Heart right ventricle (tissue), 16 donors: ENCODE results near the gene CRELD2. TPM values are rescaled to one million over a fixed set of nuclear protein-coding genes. Genes with fewer than 3 reads are reported as not detected.

Experiments
- ATAC-seq, 8 donors: fragments of 200-7000 bp; cut with Tn5 transposase; one replicate each; pipeline ENCODE4 v1.9.1; 2020; ENCODE audit warnings: mild to moderate bottlenecking in 8 of 8, moderate library complexity in 8 of 8, moderate number of reproducible peaks in 1 of 8
- DNase-seq, 2 donors: peaks; one replicate each; pipeline ENCODE4 v3.0.0-alpha.2; 2020
- H3K27ac ChIP-seq, 10 donors: fragments of 200-600 bp; sonication (generic) in 2 of 10; one replicate each; pipeline versions ENCODE4 v1.5.0 to v1.8.0; 2020 to 2022; ENCODE audit warnings: mild to moderate bottlenecking in 3 of 10
- H3K27me3 ChIP-seq, 7 donors: fragments of 200-600 bp; one replicate each; pipeline ENCODE4 v1.8.0; 2021 to 2022; ENCODE audit warnings: mild to moderate bottlenecking in 2 of 7
- H3K36me3 ChIP-seq, 9 donors: fragments of 200-600 bp; sonication (generic) in 1 of 9; one replicate each; pipeline versions ENCODE4 v1.5.0 to v1.8.0; 2020 to 2022; ENCODE audit warnings: mild to moderate bottlenecking in 2 of 9
- H3K4me1 ChIP-seq, 9 donors: fragments of 200-600 bp; sonication (generic) in 1 of 9; one replicate each; pipeline versions ENCODE4 v1.5.0 to v1.8.0; 2020 to 2022; ENCODE audit warnings: mild to moderate bottlenecking in 4 of 9
- H3K4me3 ChIP-seq, 10 donors: fragments of 200-600 bp; sonication (generic) in 2 of 10; one replicate each; pipeline versions ENCODE4 v1.5.0 to v1.8.0; 2020 to 2022; ENCODE audit warnings: mild to moderate bottlenecking in 7 of 10, moderate library complexity in 2 of 10
- H3K9me3 ChIP-seq, 11 donors: fragments of 200-600 bp in 10 of 11; sonication (generic) in 2 of 11; one replicate each; pipeline versions ENCODE4 v1.5.0 to v1.8.0; 2013 to 2022; ENCODE audit warnings: mild to moderate bottlenecking in 2 of 11, control low read depth in 1 of 11, moderate library complexity in 1 of 11
- WGBS, 2 donors: extraction: QIAGEN DNeasy Blood & Tissue Kit; methylation state at CpG; one replicate each; pipeline ENCODE4 v1.1.7; 2013; ENCODE audit warnings: inconsistent platforms in 1 of 2; 5-methylcytosine and 5-hydroxymethylcytosine counted together
- intact Hi-C, 10 donors: fragments of 100-400 bp; cut with DNase I; formaldehyde crosslinking; loops; one replicate each; pipeline versions ENCODE4 v1.11.1 to v1.14.2; 2022
- polyA plus RNA-seq, 2 donors: library from polyadenylated mRNA; stranded (reverse); fragments of 200-250 nt; gene quantifications; one replicate each; pipeline ENCODE4 v1.2.3, GENCODE V29; 2013
- total RNA-seq, 10 donors: library from RNA; stranded (reverse); fragmentation: NEBNext Ultra II Directional in 3 of 10; extraction: Animal tissue kit (Norgen Biotek cat#: 25700) in 3 of 10; gene quantifications; one replicate each; pipeline versions ENCODE4 v1.2.1 to v1.2.4, GENCODE V29; 2021 to 2023
- TF ChIP-seq, protein P1 (sequence below), 9 donors: fragments of 200-600 bp; sonication (generic) in 2 of 9; IDR thresholded peaks; one replicate each; pipeline versions ENCODE4 v1.5.0 to v1.8.0; 2021 to 2022; ENCODE audit warnings: antibody characterized with exemption in 9 of 9, mild to moderate bottlenecking in 5 of 9, moderate library complexity in 1 of 9
- donor health status: Arrhythmogenic right ventricular cardiomyopathy.
- donor health status: ischemic (EF 13 %, LVEDD 7.1; RV severe dilation, severe dysfunction).
- donor health status: healthy with polysubstance abuse.
- donor health status: DM: no; HTN: yes; CAD: no.
- donor health status: DM: no; HTN: no; CAD: no.
- donor health status: ischemic (EF 25% LVEDD 6.9; RV normal size, moderate dysfunction).
- donor health status: ischemic (EF 25% LVEDD 5.7; RV mildly dilated, moderate dysfunction).
- donor health status: healthy.
- donor health status: DM: yes; HTN: yes; CAD: no.
- donor health status: Ischemic cardiomyopathy.
- donor health status: ischemic (EF 35%, LVEDD 5.7; RV mildly dilated, moderate dysfunction).
- donor health status: nonischemic (EF 11% LVEDD 7.7; RV severe dilation, severe dysfunction).
- donor health status: DM: yes; HTN: yes; CAD: no.
- donor health status: PGD.
- donor health status: ischemic (EF 29% LVEDD 5.4; RV normal size, mild dysfunction).
- donor health status: nonischemic (EF 23%, LVEDD 6.1; RV moderate dilation, normal function).

The CRELD2 gene
- total and polyA plus RNA-seq, 12 donors: 11.0 to 90.0 (median 19.2) TPM

DNA sequence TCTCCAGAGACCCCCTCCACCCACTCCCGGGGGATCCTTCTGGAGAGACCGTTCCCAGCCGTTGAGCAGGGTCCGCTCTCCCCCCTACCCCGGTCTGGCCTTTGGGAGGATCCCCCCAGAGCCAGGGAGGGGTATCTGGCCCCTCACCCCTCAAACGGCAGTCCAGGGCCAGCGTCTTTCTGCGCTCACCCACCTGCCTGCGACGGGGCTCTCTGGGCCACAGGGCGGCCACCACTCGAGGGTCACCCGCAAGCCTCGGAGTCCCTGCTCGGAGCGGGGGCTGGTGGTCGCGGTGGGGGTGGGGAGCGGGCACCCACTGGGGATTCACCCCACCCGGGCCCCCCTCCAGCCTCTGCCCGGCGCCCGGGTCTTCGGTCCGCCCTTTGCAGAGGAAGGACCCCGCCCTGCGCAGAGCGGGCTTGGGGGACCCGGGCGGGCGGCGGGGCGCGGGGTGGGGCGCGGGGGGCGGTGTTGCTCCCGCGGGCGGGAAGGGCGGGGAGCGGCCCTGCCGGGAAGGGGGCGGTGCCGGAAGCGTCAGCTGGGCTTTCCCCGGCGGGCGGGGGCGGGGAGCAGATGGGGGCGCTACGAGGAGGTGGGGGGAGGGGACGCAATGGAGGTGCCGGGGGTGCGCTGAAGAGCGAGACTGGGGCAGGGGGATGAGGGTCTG, 16.6 kb downstream of the CRELD2 start:
- no peaks in the 10 kb centered on the region for H3K27me3 ChIP-seq
- H3K4me3 ChIP-seq: peak overlapping the region in 9 of 10 donors; percentile 41 to 72 (median 52)
- H3K36me3 ChIP-seq: no peaks in the 10 kb centered on the region
- DNase-seq: peak; percentile 91 to 92
- intact Hi-C loops: loop anchor here in 6 of 10 donors (2.0 to 10.0 kb wide), 5 partner anchors 26 to 270 kb away; partner anchors contain the start of genes SELENOO (in 2 of the 6) and PIM3 (in 1 of the 6)
- no peaks in the 10 kb centered on the region for H3K9me3 ChIP-seq
- ATAC-seq: peak; percentile 6 to 50 (median 30)
- TF ChIP-seq, protein P1, sequence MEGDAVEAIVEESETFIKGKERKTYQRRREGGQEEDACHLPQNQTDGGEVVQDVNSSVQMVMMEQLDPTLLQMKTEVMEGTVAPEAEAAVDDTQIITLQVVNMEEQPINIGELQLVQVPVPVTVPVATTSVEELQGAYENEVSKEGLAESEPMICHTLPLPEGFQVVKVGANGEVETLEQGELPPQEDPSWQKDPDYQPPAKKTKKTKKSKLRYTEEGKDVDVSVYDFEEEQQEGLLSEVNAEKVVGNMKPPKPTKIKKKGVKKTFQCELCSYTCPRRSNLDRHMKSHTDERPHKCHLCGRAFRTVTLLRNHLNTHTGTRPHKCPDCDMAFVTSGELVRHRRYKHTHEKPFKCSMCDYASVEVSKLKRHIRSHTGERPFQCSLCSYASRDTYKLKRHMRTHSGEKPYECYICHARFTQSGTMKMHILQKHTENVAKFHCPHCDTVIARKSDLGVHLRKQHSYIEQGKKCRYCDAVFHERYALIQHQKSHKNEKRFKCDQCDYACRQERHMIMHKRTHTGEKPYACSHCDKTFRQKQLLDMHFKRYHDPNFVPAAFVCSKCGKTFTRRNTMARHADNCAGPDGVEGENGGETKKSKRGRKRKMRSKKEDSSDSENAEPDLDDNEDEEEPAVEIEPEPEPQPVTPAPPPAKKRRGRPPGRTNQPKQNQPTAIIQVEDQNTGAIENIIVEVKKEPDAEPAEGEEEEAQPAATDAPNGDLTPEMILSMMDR (IDR thresholded peaks at IDR 0.05): no peak
- H3K27ac ChIP-seq: peak overlapping the region; percentile 90 to 100 (median 98)
- WGBS, 2 donors: 7 to 9% methylated on average over 47 to 56 of the region's 56 CpGs
- H3K4me1 ChIP-seq: peaks cover 39 to 85% (median 78%) of the 10 kb centered on the region in 9 donors

DNA sequence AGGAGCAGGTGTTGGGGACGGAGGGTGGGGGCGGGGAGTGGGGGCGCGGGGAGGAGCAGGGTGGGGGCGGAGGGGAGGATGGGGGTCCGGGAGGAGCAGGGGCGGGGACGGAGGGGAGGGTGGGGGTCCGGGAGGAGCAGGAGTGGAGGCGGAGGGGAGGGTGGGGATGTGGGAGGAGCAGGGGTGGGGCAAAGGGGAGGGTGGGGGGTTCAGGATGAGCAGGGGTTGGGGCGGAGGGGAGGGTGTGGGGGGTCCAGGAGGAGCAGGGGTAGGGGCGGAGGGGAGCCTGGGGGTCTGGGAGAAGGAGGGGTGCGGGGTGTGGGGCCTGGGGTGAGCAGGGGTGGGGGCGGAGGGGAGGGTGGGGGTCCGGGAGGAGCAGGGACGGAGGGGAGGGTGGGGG, 17.1 kb downstream of the CRELD2 start:
- H3K36me3 ChIP-seq: no peaks in the 10 kb centered on the region
- H3K4me1 ChIP-seq: peaks cover 39 to 80% (median 72%) of the 10 kb centered on the region in 9 donors
- ATAC-seq: no peak
- TF ChIP-seq, protein P1 (IDR thresholded peaks at IDR 0.05): no peak
- H3K27ac ChIP-seq: peak overlapping the region; percentile 90 to 100 (median 98)
- intact Hi-C loops: loop anchor here in 3 of 10 donors (2.0 to 10.0 kb wide), 2 partner anchors 25 to 269 kb away; partner anchors contain the start of genes SELENOO (in 2 of the 3) and PIM3 (in 1 of the 3)
- H3K4me3 ChIP-seq: peak overlapping the region in 9 of 10 donors; percentile 32 to 72 (median 52)
- no peaks in the 10 kb centered on the region for H3K9me3 ChIP-seq
- WGBS, 2 donors: 3 to 8% methylated on average over 5 to 14 of the region's 16 CpGs
- H3K27me3 ChIP-seq: no peaks in the 10 kb centered on the region
- DNase-seq: no peak

DNA sequence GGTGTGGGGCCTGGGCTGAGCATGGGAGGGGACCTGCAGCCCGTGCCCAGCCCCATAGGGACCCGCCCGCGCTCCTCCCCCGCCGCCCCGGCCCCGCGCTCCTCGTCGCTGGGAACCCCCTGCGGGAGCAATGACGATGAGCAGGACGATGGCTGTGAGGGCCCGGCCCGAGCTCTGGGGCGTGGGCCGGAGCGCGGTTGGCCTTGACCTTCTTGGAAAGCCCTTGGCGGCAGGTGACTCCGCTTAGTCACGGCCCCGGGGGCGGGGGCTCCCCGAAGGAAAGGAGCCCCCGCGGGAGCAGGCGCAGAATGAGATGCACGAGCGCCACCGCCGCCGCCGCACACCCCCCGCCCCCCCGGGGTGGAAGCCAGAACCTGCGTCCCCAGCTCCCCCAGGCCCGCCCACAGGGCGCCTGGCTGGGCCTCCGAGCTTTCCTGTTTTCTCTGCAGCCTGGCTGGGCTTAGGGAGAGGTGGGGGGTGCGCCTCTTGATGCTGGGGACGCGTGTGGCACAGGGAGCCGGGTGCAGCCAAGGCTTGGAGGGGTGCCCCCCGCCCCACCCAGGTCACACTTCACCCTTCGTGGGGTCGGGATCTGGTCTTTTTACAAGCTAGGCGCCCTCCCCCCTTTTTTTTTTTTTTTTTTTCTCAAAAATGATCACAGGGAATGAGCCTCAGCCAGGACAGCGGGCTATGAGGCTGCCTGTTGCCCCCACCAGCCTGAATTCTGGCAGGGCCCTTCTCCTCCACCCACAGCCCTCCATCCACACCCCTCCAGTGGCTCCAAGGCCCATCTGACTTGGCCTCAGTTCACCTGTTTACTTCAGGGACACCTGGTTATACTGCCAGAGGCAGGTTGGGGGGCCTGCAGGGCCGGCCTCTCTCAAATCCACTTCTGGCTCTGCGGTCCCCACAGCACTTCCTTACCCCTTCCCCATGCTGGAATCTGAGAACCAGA, 17.9 kb downstream of the CRELD2 start:
- H3K27ac ChIP-seq: peak overlapping the region; percentile 90 to 100 (median 98)
- TF ChIP-seq, protein P1 (IDR thresholded peaks at IDR 0.05): no peak
- intact Hi-C loops: loop anchor here in 6 of 10 donors (1.0 to 10.0 kb wide), 4 partner anchors 25 to 269 kb away; partner anchors contain the start of genes PIM3 (in 3 of the 6) and SELENOO (in 2 of the 6)
- 2 to 3% methylated on average over 50 to 52 of the region's 52 CpGs for WGBS, 2 donors
- H3K4me3 ChIP-seq: peak overlapping the region in 9 of 10 donors; percentile 32 to 72 (median 52)
- ATAC-seq (peak; percentile 62 to 81 (median 72)), DNase-seq (peak; percentile 93 to 94)
- peaks cover 36 to 72% (median 66%) of the 10 kb centered on the region in 9 donors for H3K4me1 ChIP-seq
- no peaks in the 10 kb centered on the region for H3K36me3 ChIP-seq
- no peaks in the 10 kb centered on the region for H3K27me3 ChIP-seq
- H3K9me3 ChIP-seq: no peaks in the 10 kb centered on the region
